Loucy (cell line): ENCODE measurements around the gene FGD6.

Experiments
- H2AFZ ChIP-seq: fragments of 200-600 bp; sonication (generic); 2 replicates; pipeline ENCODE4 v1.6.0; 2016; ENCODE audit warnings: antibody characterized with exemption, mild to moderate bottlenecking, low read length, moderate library complexity
- H3F3A ChIP-seq: fragments of 200-600 bp; 2 replicates; pipeline ENCODE4 v1.6.0; 2016; ENCODE audit warnings: antibody characterized with exemption, low read depth, mild to moderate bottlenecking
- H3K27me3 ChIP-seq: fragments of 200-600 bp; sonication (generic); 2 replicates; pipeline ENCODE4 v1.6.1; 2014; ENCODE audit warnings: low read length, mild to moderate bottlenecking; ENCODE audit not compliant: insufficient read depth, poor library complexity, severe bottlenecking
- H3K36me3 ChIP-seq: fragments of 200-600 bp; sonication (generic); 2 replicates; pipeline ENCODE4 v1.6.1; 2016; ENCODE audit warnings: low read length; ENCODE audit not compliant: insufficient read depth
- H3K4me1 ChIP-seq: fragments of 200-600 bp; sonication (generic); 2 replicates; pipeline ENCODE4 v1.5.1; 2014; ENCODE audit warnings: low read length, mild to moderate bottlenecking; ENCODE audit not compliant: insufficient read depth, poor library complexity, severe bottlenecking
- H3K4me2 ChIP-seq: fragments of 200-600 bp; sonication (generic); 2 replicates; pipeline ENCODE4 v1.6.0; 2014; ENCODE audit warnings: antibody characterized with exemption, low read length, low read depth, mild to moderate bottlenecking; ENCODE audit not compliant: poor library complexity, severe bottlenecking
- H3K4me3 ChIP-seq: fragments of 200-600 bp; sonication (generic); 2 replicates; pipeline ENCODE4 v1.5.1; 2014; ENCODE audit warnings: low read length, mild to moderate bottlenecking, mixed read lengths; ENCODE audit not compliant: poor library complexity, severe bottlenecking
- H3K79me2 ChIP-seq: fragments of 200-600 bp; sonication (generic); 2 replicates; pipeline ENCODE4 v1.6.1; 2014; ENCODE audit warnings: low read length; ENCODE audit not compliant: insufficient read depth
- H3K9ac ChIP-seq: fragments of 200-600 bp; sonication (generic); 2 replicates; pipeline ENCODE4 v1.6.0; 2014; ENCODE audit warnings: mild to moderate bottlenecking, low read depth, low read length, moderate library complexity; ENCODE audit not compliant: poor library complexity, severe bottlenecking
- H3K9me2 ChIP-seq: fragments of 200-600 bp; sonication (generic); replicated peaks from 2 replicates; pipeline ENCODE4 v1.6.1; 2016; ENCODE audit warnings: low read depth, low read length, mixed read lengths
- H3K9me3 ChIP-seq: fragments of 200-600 bp; sonication (generic); 2 replicates; pipeline ENCODE4 v1.6.1; 2014; ENCODE audit warnings: mild to moderate bottlenecking, antibody characterized with exemption, low read length, low read depth; ENCODE audit not compliant: insufficient read depth
- H4K20me1 ChIP-seq: fragments of 200-600 bp; sonication (generic); 2 replicates; pipeline ENCODE4 v1.6.0; 2014; ENCODE audit warnings: antibody characterized with exemption, low read length, mild to moderate bottlenecking; ENCODE audit not compliant: insufficient read depth, poor library complexity, severe bottlenecking
- EZH2phosphoT487 ChIP-seq: fragments of 200-600 bp; IDR thresholded peaks from 2 replicates; pipeline ENCODE4 v1.6.1; 2018; ENCODE audit warnings: antibody characterized with exemption, mild to moderate bottlenecking, moderate library complexity, borderline replicate concordance
- TF ChIP-seq, protein P1 (sequence below): fragments of 200-600 bp; sonication (generic); conservative IDR thresholded peaks from 2 replicates; pipeline ENCODE4 v1.5.1; 2014; ENCODE audit warnings: mild to moderate bottlenecking, antibody characterized with exemption, low read length

Gene FGD6

DNA sequence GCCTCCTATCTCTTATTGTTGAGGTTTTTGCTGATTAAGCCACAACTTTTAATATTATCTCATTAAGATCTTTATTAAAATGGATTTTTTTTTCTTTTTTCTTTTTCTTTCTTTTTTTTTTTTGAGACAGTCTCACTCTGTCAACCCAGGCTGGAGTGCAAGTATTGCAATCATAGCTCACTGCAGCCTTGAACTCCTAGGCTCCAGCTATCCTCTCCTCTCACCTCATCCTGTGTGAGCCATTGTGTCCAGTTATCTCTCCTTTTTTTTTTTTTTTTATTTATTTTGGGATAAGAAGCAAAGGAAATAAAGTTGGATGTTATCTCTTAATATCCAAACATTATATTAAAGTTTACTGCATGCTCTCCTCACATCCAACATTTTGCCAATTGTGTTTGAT, 13.0 kb upstream of the FGD6 start:
- Histone ChIP-seq H3K9me3 (no peaks in the 10 kb centered on the region), H3K79me2 (peaks cover 93% of the 10 kb centered on the region)

DNA sequence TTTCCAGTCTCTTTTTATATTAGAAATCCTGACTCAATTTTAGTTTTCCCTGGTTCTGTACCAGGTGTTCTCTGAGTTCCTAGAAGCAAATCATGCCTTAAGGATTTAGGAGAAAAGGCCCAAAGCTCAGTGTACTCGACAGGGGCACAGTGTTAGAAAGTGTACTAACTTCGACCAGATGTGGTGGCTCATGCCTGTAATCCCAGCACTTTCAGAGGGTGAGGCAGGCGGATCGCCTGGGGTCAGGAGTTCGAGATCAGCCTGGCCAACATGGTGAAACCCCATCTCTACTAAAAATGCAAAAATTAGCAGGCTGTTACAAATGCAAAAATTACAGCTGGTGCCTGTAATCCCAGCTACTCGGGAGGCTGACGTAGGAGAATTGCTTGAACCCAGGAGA, 12.4 kb upstream of the FGD6 start:
- H3F3A ChIP-seq, result no peaks in the 10 kb centered on the region; the same call in 1 of the 2 replicates
- H3K9me3 ChIP-seq, result no peaks in the 10 kb centered on the region
- TF ChIP-seq, protein P1, sequence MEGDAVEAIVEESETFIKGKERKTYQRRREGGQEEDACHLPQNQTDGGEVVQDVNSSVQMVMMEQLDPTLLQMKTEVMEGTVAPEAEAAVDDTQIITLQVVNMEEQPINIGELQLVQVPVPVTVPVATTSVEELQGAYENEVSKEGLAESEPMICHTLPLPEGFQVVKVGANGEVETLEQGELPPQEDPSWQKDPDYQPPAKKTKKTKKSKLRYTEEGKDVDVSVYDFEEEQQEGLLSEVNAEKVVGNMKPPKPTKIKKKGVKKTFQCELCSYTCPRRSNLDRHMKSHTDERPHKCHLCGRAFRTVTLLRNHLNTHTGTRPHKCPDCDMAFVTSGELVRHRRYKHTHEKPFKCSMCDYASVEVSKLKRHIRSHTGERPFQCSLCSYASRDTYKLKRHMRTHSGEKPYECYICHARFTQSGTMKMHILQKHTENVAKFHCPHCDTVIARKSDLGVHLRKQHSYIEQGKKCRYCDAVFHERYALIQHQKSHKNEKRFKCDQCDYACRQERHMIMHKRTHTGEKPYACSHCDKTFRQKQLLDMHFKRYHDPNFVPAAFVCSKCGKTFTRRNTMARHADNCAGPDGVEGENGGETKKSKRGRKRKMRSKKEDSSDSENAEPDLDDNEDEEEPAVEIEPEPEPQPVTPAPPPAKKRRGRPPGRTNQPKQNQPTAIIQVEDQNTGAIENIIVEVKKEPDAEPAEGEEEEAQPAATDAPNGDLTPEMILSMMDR, result no peak
- no peak for TF ChIP-seq EZH2phosphoT487
- no peaks in the 10 kb centered on the region for H3K9me2 ChIP-seq
- no peaks in the 10 kb centered on the region for H3K27me3 ChIP-seq
- H2AFZ ChIP-seq, result no peak overlapping the region
- H3K9ac ChIP-seq, result no peak overlapping the region
- peaks cover 15% of the 10 kb centered on the region; the same call in 1 of the 2 replicates for H3K36me3 ChIP-seq
- no peak overlapping the region for H3K4me2 ChIP-seq
- H3K4me3 ChIP-seq, result no peak overlapping the region
- H4K20me1 ChIP-seq, result peaks cover 74% of the 10 kb centered on the region
- peaks cover 12% of the 10 kb centered on the region for H3K4me1 ChIP-seq
- H3K79me2 ChIP-seq, result peaks cover 99% of the 10 kb centered on the region

More for the DNA sequence above, 13.0 kb upstream of the FGD6 start:
- Histone ChIP-seq H3K9me2 (no peaks in the 10 kb centered on the region), H3K4me1 (peaks cover 12% of the 10 kb centered on the region), H3K27me3 (no peaks in the 10 kb centered on the region), H3K4me3 (no peak overlapping the region), H2AFZ (no peak overlapping the region), H3K9ac (no peak overlapping the region), H3K36me3 (peaks cover 9% of the 10 kb centered on the region; the same call in 1 of the 2 replicates), H4K20me1 (peaks cover 69% of the 10 kb centered on the region), H3K4me2 (no peak overlapping the region), H3F3A (no peaks in the 10 kb centered on the region; the same call in 1 of the 2 replicates)
- TF ChIP-seq EZH2phosphoT487, result no peak
- TF ChIP-seq, protein P1, result no peak

DNA sequence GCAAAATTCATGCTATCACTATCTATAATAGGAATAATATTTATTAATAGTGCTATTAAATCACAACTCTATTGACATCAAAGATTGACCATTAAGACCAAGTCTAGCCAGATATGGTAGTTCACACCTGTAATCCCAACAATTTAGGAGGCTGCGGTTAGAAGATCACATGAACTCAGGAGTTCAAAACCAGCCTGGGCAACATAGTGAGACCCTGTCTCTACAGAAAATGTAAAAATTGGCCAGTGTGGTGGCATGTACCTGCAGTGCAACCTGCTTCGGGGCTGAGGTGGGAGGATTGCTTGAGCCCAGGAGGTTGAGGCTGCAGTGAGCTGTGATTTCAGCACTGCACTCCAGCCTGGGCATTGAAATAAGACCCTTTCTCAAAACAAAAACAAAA, 11.3 kb upstream of the FGD6 start:
- H3K9me2 ChIP-seq, result no peaks in the 10 kb centered on the region
- no peak overlapping the region for H3K4me2 ChIP-seq
- H4K20me1 ChIP-seq, result peaks cover 80% of the 10 kb centered on the region
- no peaks in the 10 kb centered on the region for H3K9me3 ChIP-seq
- peaks cover 7% of the 10 kb centered on the region; the same call in 1 of the 2 replicates for H3K36me3 ChIP-seq
- TF ChIP-seq, protein P1, result no peak
- no peak for TF ChIP-seq EZH2phosphoT487
- no peak overlapping the region for H3K4me3 ChIP-seq
- H3K9ac ChIP-seq, result no peak overlapping the region
- peaks cover 99% of the 10 kb centered on the region for H3K79me2 ChIP-seq
- H3K27me3 ChIP-seq, result no peaks in the 10 kb centered on the region
- no peak overlapping the region for H2AFZ ChIP-seq
- peaks cover 12% of the 10 kb centered on the region for H3K4me1 ChIP-seq
- H3F3A ChIP-seq, result no peaks in the 10 kb centered on the region; the same call in 1 of the 2 replicates
